Ramos (cell line): ENCODE data around the gene LRP2BP.

Source experiments
- in situ Hi-C: fragments of 300-500 bp; cut with MboI; formaldehyde crosslinking; loops from one replicate; pipeline ENCODE4 v1.14.3; 2022; ENCODE audit warnings: low sequenced_read_pairs; ENCODE audit not compliant: unreplicated experiment

LRP2BP gene

GRCh38 chr4:185363251-185363650 lies 32.5 kb downstream of the LRP2BP start:
- in situ Hi-C loops: loop anchor here (25.0 kb wide), 1 partner anchor 674 kb away; no protein-coding TSS in a partner anchor

- in situ Hi-C loops: loop anchor here (25.0 kb wide), 1 partner anchor 675 kb away; no protein-coding TSS in a partner anchor
These were observed 33.2 kb downstream of the LRP2BP start for GRCh38 chr4:185362570-185362969.

- in situ Hi-C loops: loop anchor here (25.0 kb wide), 1 partner anchor 675 kb away; no protein-coding TSS in a partner anchor
These were observed 33.9 kb downstream of the LRP2BP start for GRCh38 chr4:185361872-185362271.

GRCh38 chr4:185359767-185360446 lies 35.8 kb downstream of the LRP2BP start:
- in situ Hi-C loops: loop anchor here (25.0 kb wide), 1 partner anchor 677 kb away; no protein-coding TSS in a partner anchor

- in situ Hi-C loops: loop anchor here (25.0 kb wide), 1 partner anchor 678 kb away; no protein-coding TSS in a partner anchor
These were observed 36.8 kb downstream of the LRP2BP start for GRCh38 chr4:185358959-185359358.

GRCh38 chr4:185358514-185358913 lies 37.2 kb downstream of the LRP2BP start:
- in situ Hi-C loops: loop anchor here (25.0 kb wide), 1 partner anchor 679 kb away; no protein-coding TSS in a partner anchor

- in situ Hi-C loops: loop anchor here (25.0 kb wide), 1 partner anchor 679 kb away; no protein-coding TSS in a partner anchor
These were observed 37.8 kb downstream of the LRP2BP start for GRCh38 chr4:185357733-185358440.

DNA sequence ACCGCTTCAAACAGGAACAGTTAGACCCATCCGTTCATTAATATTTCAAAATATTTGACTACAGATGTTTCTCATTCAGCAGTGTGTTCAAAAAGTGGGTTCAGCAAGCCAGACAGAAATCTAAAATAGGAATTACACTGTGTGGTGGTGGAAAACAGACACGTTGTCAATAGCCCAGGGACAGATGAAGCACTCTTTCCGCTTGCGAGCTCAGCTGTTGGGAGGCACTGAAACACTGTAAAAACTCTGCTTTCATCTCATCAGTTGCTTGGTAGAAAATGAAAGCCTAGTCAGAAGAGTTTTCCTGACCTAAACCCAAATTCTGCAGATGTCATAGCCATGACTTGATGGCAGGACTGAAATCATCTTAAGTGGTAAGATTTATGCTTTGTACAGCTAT lies 38.5 kb downstream of the LRP2BP start:
- in situ Hi-C loops: loop anchor here (25.0 kb wide), 1 partner anchor 680 kb away; no protein-coding TSS in a partner anchor

GRCh38 chr4:185352741-185353140 lies 43.0 kb downstream of the LRP2BP start:
- in situ Hi-C loops: loop anchor here (25.0 kb wide), 1 partner anchor 685 kb away; no protein-coding TSS in a partner anchor

DNA sequence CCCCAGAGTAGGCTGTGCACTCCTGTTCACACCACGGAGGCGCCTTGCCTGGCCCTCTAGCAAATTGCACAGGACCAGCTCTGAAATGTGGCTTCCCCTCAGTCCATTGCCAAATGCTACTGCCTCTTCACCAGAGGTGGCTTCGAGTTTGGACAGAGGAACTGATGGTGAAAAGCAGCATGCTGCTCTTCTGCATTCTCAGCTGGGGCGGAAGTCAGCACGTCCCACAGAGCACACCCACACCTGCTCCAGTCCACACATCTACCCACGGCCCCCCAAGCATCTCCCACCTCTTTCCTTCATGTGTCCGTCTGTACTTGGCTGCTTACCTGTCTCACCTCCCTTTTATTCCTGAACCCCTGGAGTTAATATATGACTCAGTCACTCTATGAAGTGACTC lies 43.5 kb downstream of the LRP2BP start:
- in situ Hi-C loops: loop anchor here (25.0 kb wide), 1 partner anchor 685 kb away; no protein-coding TSS in a partner anchor

- in situ Hi-C loops: loop anchor here (25.0 kb wide), 1 partner anchor 686 kb away; no protein-coding TSS in a partner anchor
These were observed 44.0 kb downstream of the LRP2BP start for GRCh38 chr4:185351691-185352090.

GRCh38 chr4:185346975-185347601 lies 48.6 kb downstream of the LRP2BP start:
- in situ Hi-C loops: no loop called here

GRCh38 chr4:185344743-185345538 lies 50.8 kb downstream of the LRP2BP start:
- in situ Hi-C loops: no loop called here

DNA sequence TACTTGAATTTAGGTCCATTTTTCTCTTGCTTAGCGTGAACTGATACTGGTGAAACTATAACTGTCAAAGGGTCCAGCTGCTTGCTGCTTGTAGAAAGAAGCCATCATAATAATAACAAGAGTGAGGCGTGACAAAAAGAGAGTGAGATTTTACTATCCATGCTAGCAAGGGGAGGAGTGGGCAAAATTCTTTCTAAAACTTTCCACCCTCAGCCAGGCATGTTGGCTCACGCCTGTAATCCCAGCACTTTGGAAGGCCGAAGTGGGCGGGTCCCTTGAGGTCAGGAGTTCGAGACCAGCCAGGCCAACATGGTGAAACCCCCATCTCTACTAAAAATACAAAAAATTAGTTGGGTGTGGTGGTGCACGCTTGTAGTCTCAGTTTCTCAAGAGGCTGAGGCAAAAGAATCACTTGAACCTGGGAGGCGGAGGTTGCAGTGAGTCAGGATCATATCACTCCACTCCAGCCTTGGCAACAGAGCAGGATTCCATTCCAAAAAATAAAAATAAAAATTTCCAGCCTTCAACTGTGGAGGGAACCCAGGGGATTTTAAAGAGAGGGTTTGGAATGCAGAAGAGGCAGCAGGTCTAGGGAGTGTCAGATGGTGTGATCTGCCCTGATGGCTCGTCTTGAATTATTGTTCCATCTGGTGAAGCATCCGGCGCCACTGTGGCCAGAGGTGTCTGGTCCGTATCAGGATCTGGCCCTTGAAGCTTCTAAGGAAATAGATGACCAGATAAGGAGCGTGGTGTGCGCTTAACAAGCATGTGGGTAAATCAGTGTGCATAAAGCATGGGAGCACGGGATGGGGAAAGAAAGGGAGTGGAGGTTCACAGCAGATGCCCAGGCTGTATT lies 51.8 kb downstream of the LRP2BP start:
- in situ Hi-C loops: no loop called here

DNA sequence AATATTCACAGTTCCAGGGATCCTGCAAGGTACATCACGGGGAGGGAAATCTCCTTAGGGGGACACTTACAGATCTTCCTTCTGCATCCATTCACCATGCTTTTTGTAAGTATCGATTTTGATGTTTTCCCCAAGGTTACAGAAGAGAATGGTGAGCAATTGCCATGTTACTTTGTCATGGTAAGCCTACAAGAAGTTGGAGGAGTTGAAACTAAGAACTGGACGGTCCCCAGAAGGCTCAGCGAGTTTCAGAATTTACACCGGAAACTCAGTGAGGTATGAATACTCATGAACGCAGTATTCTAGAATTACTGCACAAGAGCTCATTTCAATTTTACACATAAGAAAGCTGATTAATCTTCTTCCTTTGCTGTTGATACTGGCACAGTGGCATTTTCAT lies 53.9 kb downstream of the LRP2BP start:
- in situ Hi-C loops: no loop called here

GRCh38 chr4:185341377-185341776 lies 54.3 kb downstream of the LRP2BP start:
- in situ Hi-C loops: no loop called here

DNA sequence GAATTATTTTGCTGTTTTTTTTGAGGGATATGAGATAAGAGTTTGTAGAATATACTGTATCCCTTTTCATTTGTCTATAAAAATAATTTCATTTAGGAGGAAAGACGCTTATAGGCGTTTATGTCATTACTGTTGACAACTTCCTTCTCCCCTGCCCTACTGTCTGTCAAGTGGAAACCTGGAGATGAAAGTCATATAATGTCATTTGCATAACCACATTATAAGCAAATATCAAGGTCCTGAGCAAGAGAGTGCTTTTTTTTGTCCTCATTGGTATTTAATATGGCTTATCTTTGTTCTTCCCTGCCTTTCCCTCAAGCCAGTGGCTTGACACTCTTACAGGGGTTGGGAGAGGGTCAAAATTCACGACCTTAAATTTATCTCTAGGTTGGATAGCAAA lies 55.8 kb downstream of the LRP2BP start:
- in situ Hi-C loops: no loop called here

GRCh38 chr4:185335579-185335978 lies 60.1 kb downstream of the LRP2BP start:
- in situ Hi-C loops: no loop called here

DNA sequence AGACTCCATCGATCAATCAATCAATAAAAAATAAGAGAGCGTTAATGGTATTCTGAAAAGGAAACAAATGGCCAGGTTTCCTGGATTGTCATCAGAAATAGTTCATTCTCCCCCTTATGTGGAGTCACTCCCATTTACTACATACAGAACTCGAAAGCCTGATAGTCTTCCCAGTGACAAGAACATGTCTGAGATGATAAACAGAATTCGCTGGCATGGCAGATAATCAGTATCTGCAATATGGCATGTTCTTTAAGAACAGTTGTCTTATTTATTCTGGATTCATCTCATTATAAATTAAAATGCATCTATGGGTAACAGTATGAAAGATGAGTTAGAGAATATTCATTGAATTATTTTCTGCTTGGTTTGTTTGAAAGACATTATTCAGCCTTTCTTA lies 61.4 kb downstream of the LRP2BP start:
- in situ Hi-C loops: no loop called here
